GM19372 (cell line): Measurements from ENCODE around the gene TRABD2B.

Experiments used
- ATAC-seq: cut with Tn5 transposase; IDR thresholded peaks from one replicate; pipeline ENCODE4 v1.9.1; 2021; ENCODE audit warnings: mild to moderate bottlenecking, low read depth, moderate library complexity; ENCODE audit not compliant: unreplicated experiment

The TRABD2B gene

DNA sequence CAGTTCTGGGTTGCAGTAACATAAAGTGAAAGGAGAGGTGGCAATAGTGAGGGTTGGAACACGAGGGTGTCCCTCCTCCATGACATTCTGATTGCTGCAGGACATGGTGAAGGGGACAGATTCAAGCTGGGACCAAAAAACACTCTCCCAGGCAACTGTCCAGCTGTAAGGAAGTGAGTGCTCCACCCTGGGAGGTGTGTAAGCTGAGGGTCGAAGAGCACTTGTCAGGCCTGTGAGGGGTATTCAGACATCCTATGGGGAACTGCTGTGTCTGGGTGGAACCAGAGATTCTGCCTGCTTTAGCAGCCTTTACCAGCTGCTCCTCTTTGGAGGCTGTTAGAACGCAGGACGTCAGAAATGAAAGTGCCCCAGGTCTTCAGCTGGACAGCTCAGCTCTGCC, 212.1 kb downstream of the TRABD2B start:
- no peak for ATAC-seq

GRCh38 chr1:47784497-47784822, 212.7 kb downstream of the TRABD2B start:
- ATAC-seq = no peak

DNA sequence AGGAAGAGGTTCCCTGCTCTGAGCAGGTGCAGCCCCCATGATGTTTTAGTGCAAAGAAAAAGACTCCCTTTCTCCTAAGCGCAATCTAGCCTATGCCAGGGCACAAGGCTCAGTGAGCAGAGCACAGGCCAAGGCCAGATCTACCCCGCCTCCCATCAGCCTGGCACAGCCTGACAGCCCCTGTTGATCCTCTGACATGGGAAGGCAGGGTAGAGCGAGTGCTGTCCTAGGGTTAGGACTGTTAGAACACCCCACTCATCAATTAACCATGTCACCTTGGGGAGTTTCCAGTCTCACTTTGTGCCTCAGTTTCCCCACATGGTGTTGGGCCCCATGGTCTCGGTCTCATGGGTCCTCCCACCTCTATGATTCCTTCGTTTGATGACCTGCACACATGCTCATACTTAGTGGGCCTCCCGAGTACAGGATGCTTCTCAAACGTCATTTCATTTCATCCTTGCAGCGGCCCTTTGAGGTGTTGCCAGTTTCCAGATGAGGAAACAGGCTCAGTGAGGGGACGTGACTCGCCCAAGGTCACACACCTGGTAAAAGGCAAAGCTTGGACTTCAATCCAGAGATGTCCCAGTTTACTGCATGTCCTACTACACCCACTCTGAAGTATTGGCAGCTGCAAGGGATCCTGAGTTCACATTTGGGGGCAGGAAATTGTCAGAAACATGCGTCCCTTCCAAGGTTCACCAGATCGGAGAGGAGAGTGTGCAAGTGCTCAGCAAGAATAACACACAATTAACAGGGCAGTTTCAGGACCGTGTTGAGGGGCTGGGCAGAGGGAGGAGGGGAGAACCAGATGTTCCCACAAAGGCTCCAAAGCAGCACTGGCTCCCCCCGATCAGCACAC, 213.3 kb downstream of the TRABD2B start:
- ATAC-seq = no peak

GRCh38 chr1:47782414-47783166, 214.6 kb downstream of the TRABD2B start:
- no peak for ATAC-seq

GRCh38 chr1:47781171-47781959, 215.8 kb downstream of the TRABD2B start:
- ATAC-seq = no peak

DNA sequence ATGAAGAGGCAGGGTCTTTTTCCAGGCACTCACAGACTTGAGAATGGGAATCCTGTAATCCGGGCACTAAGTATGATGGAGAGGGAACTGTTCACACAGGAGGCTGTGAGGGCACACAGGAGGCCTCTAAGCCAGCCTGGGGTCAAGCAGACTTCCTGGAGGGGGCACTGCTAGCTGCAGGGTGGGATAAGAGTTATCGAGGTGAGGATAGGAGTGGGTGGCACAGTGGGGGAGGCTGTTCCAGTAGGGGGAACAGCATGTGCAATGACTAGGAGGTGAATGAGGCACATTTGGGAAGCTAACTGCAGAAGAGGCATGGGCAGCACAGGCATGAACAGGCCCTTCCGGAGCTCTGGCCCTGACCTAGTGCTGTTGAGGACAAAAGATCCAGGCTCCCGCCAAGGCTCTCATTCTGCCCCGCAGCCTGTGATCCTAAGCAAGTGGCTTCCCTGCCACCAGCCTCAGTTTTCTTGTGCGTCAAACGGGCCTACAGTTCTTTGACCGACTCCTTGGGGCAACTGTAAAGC, 216.7 kb downstream of the TRABD2B start:
- no peak for ATAC-seq

DNA sequence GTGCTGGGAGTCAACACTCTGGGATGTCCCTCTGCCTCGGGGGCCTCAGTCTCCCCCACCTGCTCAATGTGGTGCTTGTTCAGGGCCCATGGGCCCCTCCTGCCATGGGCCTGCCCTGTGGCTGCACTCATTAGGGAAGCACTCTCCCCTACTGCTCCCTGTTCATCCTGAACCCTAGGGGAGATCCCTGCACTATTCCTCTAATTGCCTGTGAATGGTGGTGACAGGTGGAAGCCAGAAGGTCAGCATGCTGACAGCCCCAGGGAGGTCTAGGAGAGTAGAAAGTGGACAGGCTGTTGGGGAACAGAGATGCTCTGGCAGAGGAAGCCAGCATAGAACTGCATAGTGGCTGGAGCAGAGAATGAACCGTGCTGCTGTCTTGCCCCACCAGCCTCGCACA, 217.6 kb downstream of the TRABD2B start:
- no peak for ATAC-seq

- ATAC-seq = no peak
Measured at GRCh38 chr1:47778280-47778679, 218.9 kb downstream of the TRABD2B start.

DNA sequence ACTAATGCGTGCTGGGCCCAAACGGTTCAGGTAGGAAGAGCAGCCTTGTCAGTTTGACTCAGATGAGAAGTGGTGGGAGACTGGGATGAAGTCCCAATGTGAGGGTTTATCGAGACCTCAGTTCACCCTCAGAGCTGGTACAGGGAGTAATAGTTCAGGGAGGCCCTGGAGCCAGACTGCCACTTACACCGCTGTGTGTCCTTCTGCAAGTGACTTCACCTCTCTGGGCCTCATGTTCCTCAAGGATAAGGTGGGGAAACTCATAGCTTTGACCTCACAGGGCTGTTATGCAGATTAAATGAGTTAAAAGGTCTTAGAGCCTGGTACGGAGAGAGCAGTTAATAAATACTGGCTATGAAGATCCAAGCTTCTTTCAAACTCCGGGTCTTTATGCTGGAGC, 219.9 kb downstream of the TRABD2B start:
- no peak for ATAC-seq

DNA sequence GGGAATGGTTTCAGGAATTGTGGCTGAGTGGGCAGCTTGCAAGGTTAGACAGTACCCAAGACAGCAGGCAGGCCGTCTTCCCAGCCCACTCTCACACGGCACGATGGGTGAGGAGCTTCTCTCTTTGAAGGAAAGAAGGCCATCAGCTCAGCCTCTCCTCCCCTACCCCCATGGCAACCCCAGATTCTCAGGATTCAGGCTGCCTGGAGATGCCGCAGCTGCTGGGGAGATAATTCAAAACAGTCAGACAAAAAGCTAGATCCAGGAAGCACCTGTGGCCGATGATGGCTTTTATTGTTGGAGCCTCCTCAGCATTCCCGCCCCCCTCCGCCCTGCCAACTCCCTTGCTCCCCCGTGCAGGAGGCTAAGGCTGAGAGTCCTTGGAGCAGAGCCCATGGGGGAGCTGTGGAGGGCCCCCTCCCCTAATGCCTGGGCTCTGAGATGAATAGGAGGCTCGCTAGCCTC, 220.5 kb downstream of the TRABD2B start:
- ATAC-seq = no peak

DNA sequence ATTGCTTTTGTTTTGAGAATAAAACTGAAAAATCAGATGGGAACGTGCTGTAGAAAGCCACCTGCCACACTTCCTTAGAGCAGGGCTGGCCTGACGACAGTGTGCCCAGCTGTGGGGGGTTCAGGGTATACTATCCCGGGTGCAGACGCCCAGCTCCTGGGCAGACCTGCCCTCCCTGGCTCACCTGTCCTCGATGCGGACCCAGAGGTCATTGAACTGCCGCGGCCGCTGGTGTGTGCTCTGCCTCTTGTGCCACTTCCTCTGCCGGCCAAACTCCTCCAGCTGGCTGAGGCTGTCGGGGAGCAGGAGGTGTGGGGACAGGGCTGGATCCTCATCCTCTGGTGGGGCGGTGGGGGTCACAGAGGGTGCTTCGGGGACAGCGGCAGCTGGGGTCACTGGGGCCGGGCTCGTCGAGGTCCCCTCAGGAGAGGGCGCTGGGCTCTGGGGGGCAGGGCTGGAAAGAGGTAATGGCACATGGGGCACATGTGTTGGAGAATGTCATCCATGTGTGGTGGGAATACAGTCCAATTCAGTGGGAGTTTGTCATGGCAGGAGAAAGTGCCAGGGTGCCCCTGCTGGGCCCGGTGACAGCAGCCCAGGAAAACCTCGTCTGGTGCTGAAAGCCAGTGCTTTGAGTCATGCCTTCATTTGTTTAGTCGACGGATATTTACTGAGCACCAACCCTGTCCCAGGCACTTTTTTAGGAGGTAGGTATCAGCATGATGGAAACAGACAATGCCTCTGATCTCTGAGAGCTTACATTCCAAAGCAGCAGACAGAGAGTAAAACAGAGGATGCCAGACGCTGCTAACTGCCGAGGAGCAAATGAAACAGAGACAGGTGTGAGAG, 222.0 kb downstream of the TRABD2B start:
- no peak for ATAC-seq

DNA sequence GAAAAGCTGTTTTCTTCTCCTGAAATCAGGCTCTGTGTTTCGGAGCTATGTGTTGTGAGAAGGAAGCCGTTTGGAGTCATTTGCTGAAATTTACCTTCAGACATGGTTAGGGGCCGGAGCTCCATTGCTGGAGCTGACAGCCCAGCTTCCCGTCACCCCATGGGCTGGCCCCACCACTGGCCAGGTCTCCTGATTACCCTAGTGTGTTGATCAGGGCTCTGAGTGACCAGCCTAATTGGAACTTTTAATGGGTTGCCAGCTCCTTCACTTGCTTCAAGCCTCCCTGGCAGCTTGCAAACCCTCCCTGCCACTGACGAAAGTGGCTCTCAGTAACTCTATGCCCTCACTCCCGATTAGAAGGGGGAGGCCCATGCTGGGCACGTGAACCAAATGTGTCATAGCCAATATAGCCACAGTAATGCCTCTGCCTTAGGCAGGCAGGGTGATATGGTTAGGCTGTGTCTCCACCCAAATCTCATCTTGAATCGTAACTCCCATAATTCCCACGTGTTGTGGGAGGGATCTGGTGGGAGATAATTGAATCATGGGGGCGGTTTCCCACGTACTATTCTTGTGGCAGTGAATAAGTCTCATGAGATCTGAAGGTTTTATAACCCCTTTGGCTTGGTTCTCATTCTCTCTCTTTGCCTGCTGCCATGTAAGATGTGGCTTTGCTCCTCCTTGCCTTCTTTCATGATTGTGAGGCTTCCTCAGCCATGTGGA, 224.1 kb downstream of the TRABD2B start:
- no peak for ATAC-seq

GRCh38 chr1:47772281-47772680, 224.9 kb downstream of the TRABD2B start:
- no peak for ATAC-seq

GRCh38 chr1:47771751-47772150, 225.4 kb downstream of the TRABD2B start:
- no peak for ATAC-seq

- ATAC-seq = no peak
Measured at GRCh38 chr1:47769983-47770382, 227.2 kb downstream of the TRABD2B start.

DNA sequence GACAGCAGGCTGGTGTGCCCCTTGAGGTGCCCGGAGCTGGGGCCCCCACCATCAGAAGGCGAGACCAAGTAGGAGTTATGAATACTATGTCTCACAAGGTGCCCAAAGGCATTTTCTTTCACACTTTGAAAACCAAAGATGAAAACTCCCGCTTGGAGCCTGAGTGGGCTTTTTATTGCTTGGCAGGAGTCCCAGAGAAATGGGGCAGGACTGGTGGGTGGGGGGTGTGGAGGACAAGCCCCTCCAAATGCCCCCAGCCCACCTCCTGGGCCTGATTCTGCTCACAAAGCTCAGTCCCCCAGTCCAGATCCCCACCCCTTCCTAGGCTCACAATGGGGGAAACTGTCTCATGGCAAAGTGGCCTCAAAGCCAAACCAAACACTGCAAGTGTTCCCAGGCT, 227.9 kb downstream of the TRABD2B start:
- ATAC-seq = no peak

DNA sequence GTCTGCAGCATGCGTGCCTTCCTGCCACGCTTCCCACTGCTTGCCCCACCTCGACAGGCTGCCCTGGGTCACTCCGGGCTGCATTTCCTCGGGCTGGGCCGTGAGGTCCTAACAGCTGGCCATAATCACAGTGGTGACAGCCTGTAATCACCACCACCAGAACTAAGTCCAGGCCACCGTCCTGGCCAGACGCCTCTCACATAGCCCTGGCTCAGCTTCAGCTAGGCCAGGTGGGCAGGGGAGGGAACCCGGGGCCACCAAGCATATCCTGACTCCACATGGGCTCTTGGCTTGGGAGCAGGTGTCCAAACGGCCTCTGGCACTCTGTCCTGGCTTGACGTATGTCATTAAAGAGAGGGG, 229.5 kb downstream of the TRABD2B start:
- no peak for ATAC-seq

DNA sequence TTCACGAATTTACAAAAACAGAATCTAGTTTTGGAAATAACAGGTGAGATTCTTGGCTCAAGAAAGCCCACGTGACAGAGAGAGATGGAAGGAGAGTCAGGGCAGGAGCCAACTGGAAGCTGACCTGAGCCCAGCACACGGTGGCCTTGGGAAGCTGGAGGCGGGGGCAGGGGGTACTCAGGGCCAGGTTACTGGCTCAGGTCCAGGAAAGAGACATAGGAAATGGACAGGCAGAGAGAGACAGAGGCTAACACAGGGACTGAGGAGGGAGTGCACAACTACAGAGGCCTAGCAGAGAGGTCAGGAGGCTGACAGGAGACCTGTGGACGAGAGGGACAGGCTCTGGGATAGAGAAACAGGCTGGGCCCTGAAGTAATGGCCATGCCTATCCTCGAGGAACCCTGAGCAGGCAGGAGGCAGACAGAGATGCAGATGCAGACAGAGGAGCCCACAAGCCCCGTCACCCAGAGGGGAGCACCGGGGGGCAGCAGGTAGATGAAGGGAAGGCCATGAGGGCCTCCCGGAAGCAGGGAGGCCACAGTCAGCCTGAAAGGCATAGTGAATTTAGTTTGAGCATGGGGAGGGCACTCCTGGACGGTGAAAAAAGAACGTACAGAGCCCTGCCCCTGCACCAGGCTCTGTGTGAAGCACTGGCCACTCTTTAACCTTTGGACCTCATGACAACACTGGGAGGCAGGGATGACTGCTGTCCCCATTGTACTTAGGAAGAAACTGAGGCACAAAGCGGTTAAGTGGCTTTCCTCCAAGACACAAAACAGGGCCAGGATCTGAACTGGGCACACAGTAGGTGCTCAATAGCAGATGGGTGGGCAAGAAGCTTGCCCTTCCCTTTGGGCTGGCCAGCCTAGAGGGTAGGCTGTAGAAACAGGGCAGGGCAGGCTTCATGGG, 230.1 kb downstream of the TRABD2B start:
- no peak for ATAC-seq
